Measurements from ENCODE around the gene MYF5.
"Not testable (repeated sequence)": the region's sequence is repeated elsewhere in the genome, so short reads cannot be mapped to it uniquely, and the experiment has no call there.

MYF5 gene

GRCh38 chr12:80716696-80717469 is at the start of gene MYF5:
Gene MYF5 (plus strand): TSS chr12:80716912. CDS start chr12:80717064, 152 bp downstream.
- Mint-ChIP-seq H3K27ac (peak within 1 kb of the TSS; percentile 68 to 89 (median 80)), H3K4me1 (peaks cover 44% of the 10 kb centered on the region), H3K4me3 (peak within 1 kb of the TSS in 2 of 3 experiments; percentile 55 to 82), H3K9me3 (no peaks in the 10 kb centered on the region), H3K36me3 (ENCODE audit: low read depth) (no peaks in the 10 kb centered on the region), H3K27me3 (ENCODE audit: low read depth) (peaks cover 35% of the 10 kb centered on the region)
- TF ChIP-seq CTCF (IDR thresholded peaks at IDR 0.05; ENCODE audit: unreplicated experiment in 3 of 3), result no peak

DNA sequence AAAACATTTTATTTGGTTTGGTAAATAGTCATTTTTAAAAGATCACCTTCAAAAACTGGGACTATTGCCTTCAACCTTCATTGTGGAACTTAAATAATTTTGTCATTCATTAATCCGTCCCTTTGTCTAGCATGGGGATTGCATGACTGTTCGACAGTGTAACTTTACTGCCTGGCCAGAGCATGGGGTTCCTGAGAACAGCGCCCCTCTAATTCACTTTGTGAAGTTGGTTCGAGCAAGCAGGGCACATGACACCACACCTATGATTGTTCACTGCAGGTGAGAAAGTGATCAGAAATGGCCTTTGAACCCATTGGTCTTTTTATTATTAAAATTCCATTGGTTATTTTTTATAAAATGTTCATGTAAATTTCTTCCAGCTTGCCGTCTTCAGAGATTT is 46.5 kb upstream of the MYF5 start:
- TF ChIP-seq CTCF (IDR thresholded peaks at IDR 0.05; ENCODE audit: unreplicated experiment in 3 of 3), result no peak
- Mint-ChIP-seq H3K27ac (no peak overlapping the region), H3K4me3 (peak overlapping the region in 1 of 3 experiments; percentile 52), H3K36me3 (ENCODE audit: low read depth) (no peaks in the 10 kb centered on the region), H3K9me3 (peaks cover 3% of the 10 kb centered on the region), H3K27me3 (ENCODE audit: low read depth) (no peaks in the 10 kb centered on the region), H3K4me1 (peaks cover 6% of the 10 kb centered on the region)

GRCh38 chr12:80676042-80676636 is 40.6 kb upstream of the MYF5 start:
- H3K27me3 Mint-ChIP-seq (ENCODE audit: low read depth); H3K36me3 Mint-ChIP-seq (ENCODE audit: low read depth); H3K9me3 Mint-ChIP-seq; H3K4me3 Mint-ChIP-seq: not testable (repeated sequence)
- Mint-ChIP-seq H3K27ac (peak overlapping the region; percentile 47 to 74 (median 68)), H3K4me1 (peaks cover 44% of the 10 kb centered on the region)

- peaks cover 46% of the 10 kb centered on the region for H3K4me1 Mint-ChIP-seq
- H3K27me3 Mint-ChIP-seq (ENCODE audit: low read depth), result no peaks in the 10 kb centered on the region
- no peaks in the 10 kb centered on the region for H3K36me3 Mint-ChIP-seq (ENCODE audit: low read depth)
- TF ChIP-seq CTCF (IDR thresholded peaks at IDR 0.05; ENCODE audit: unreplicated experiment in 3 of 3), result no peak
- no peak overlapping the region for H3K4me3 Mint-ChIP-seq
- H3K9me3 Mint-ChIP-seq, result no peaks in the 10 kb centered on the region
- H3K27ac Mint-ChIP-seq, result peak overlapping the region in 1 of 3 experiments; percentile 68
These were observed 39.9 kb upstream of the MYF5 start for GRCh38 chr12:80676856-80677255.

DNA sequence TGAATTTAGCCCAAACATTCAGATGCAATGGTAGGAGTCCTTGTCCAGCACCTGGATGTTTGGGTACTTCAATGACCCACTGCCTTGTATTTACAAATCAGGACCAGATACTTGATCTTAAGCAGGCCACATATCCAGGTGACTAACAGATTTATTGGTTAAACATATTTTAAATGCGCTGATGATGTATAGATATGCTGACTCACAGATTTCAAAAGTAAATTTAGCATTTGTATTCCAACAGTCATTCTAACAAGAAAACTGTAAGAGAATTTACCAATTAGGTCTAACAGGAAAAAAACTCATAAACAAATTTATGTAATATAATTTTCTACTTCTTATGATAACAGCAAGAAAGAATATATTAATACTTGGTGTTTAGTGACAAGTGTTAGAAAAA is 38.7 kb upstream of the MYF5 start:
- H3K27me3 Mint-ChIP-seq (ENCODE audit: low read depth), result no peaks in the 10 kb centered on the region

More for the DNA sequence above, 38.7 kb upstream of the MYF5 start:
- H3K4me1 Mint-ChIP-seq, result peaks cover 50% of the 10 kb centered on the region
- TF ChIP-seq CTCF (IDR thresholded peaks at IDR 0.05; ENCODE audit: unreplicated experiment in 3 of 3), result no peak
- peak overlapping the region in 1 of 3 experiments; percentile 68 for H3K27ac Mint-ChIP-seq
- H3K4me3 Mint-ChIP-seq, result no peak overlapping the region
- H3K9me3 Mint-ChIP-seq, result no peaks in the 10 kb centered on the region
- no peaks in the 10 kb centered on the region for H3K36me3 Mint-ChIP-seq (ENCODE audit: low read depth)
